ENCODE results near the gene UTP15. TPM values are rescaled to one million over a fixed set of nuclear protein-coding genes. Genes with fewer than 3 reads are reported as not detected.
A peak's percentile ranks its signal among the peaks of the same experiment; 100 is the strongest.

The UTP15 gene
- total RNA-seq, 1 experiment from 2014 or later = 27.6 TPM

DNA sequence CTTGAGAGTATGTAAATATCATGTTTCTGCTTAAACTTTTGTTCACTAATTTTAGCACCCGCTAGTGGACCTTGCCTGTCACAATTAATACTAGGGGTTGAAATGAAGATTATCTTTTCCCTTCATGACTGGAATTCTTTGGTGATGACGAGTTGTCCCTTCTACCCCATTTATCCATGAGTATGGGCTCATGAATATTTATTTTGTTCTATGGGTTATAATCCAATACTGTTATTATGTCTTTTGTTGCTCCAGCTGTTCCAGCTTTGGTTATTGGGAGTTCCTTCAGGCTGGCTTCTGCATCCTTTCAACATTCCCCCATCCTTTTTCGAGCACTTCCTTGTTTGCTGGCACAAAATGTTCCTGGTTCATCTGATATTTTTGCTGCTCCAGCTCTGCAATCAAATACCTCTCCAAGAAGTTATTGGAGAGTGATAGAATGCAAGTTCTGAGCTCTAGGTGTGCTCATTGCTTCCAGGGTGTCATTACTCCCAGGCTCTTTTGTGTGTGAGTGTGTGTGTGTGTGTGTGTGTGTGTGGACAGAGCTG is 40.7 kb downstream of the UTP15 start:
- POLR2A ChIA-PET (ENCODE audit: unreplicated experiment) = no interaction called here

DNA sequence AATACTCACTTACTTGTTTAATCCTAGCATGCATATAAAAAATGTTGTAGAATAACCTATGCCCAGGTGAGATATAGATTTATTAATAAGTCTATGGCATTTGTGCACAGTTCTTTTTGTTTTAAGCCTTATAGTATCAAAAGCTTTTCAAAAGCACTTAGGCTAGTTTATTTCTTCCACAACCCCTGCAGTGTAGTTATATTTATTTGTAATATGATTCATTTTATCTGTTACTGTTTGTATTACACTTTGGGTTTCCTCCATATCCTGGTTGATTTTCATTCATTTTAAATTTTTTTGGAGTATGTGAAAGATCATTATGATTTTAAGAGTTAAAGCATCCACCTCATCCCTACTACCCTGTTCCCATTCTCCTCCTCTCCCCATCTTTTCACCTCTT is 41.7 kb downstream of the UTP15 start:
- ATAC-seq (peak; percentile 55), DNase-seq (peak; percentile 23)
- H3K9me2 ChIP-seq (replicated peaks; ENCODE audit: low read length) = no peaks in the 10 kb centered on the region
- H3F3A ChIP-seq (ENCODE audit: low read length, unreplicated experiment) = no peaks in the 10 kb centered on the region
- peak overlapping the region; percentile 78 for H3K4me2 ChIP-seq (ENCODE audit: low read length)
- H2AFZ ChIP-seq (ENCODE audit: low read length) = no peak overlapping the region
- H4K20me1 ChIP-seq (ENCODE audit: low read length) = no peaks in the 10 kb centered on the region
- H3K79me2 ChIP-seq (ENCODE audit: low read length) = no peaks in the 10 kb centered on the region
- H3K9ac ChIP-seq (ENCODE audit: low read length) = no peak overlapping the region
- no peaks in the 10 kb centered on the region for H3K27me3 ChIP-seq (ENCODE audit: low read length)
- ChIA-PET CTCF (no interaction called here), POLR2A (ENCODE audit: unreplicated experiment) (no interaction called here)
- no peak for TF ChIP-seq EZH2 (IDR thresholded peaks at IDR 0.05; ENCODE audit: low read length, unreplicated experiment)
- no peaks in the 10 kb centered on the region for H3K36me3 ChIP-seq (ENCODE audit: low read depth, low read length)
- H3K4me3 ChIP-seq (ENCODE audit: low read length) = no peak overlapping the region
- intact Hi-C loops (cut with micrococcal nuclease) = loop anchor here (5.0 kb wide), 1 partner anchor 185 kb away; no protein-coding TSS in a partner anchor
- H3K4me1 ChIP-seq (ENCODE audit: insufficient read depth, low read length) = peaks cover 33% of the 10 kb centered on the region
- no TSS peak for BruUV-seq (replicated peaks)
- H3K27ac ChIP-seq (ENCODE audit: low read length) = peak overlapping the region; percentile 31; the same call in 1 of the 2 replicates
- H3K9me3 ChIP-seq (ENCODE audit: low read length) = no peaks in the 10 kb centered on the region

More for the DNA sequence above, 40.7 kb downstream of the UTP15 start:
- Histone ChIP-seq H3K9me3 (ENCODE audit: low read length) (no peaks in the 10 kb centered on the region), H3K4me1 (ENCODE audit: insufficient read depth, low read length) (peaks cover 33% of the 10 kb centered on the region), H3K36me3 (ENCODE audit: low read depth, low read length) (no peaks in the 10 kb centered on the region), H3K4me2 (ENCODE audit: low read length) (peak overlapping the region; percentile 64; the same call in 1 of the 2 replicates), H3K9me2 (replicated peaks; ENCODE audit: low read length) (no peaks in the 10 kb centered on the region), H3K27me3 (ENCODE audit: low read length) (no peaks in the 10 kb centered on the region), H3K79me2 (ENCODE audit: low read length) (no peaks in the 10 kb centered on the region), H3F3A (ENCODE audit: low read length, unreplicated experiment) (no peaks in the 10 kb centered on the region), H3K27ac (ENCODE audit: low read length) (peak overlapping the region; percentile 54), H4K20me1 (ENCODE audit: low read length) (no peaks in the 10 kb centered on the region), H3K4me3 (ENCODE audit: low read length) (no peak overlapping the region), H2AFZ (ENCODE audit: low read length) (no peak overlapping the region), H3K9ac (ENCODE audit: low read length) (no peak overlapping the region)
- DNase-seq (no peak), ATAC-seq (no peak)
- TF ChIP-seq EZH2 (IDR thresholded peaks at IDR 0.05; ENCODE audit: low read length, unreplicated experiment) = no peak
- no peak for TF ChIP-seq CTCF (conservative IDR thresholded peaks at IDR 0.05; ENCODE audit: low read depth, low read length)
- no peak for TF ChIP-seq EZH2phosphoT487 (IDR thresholded peaks at IDR 0.05; ENCODE audit: borderline replicate concordance, low read length)
- intact Hi-C loops (cut with micrococcal nuclease) = loop anchor here (5.0 kb wide), 1 partner anchor 186 kb away; no protein-coding TSS in a partner anchor
- no TSS peak for BruUV-seq (replicated peaks)
- CTCF ChIA-PET = no interaction called here

GRCh38 chr5:73612799-73613198 is 47.3 kb downstream of the UTP15 start:
- H3K4me2 ChIP-seq (ENCODE audit: low read length) = peak overlapping the region; percentile 59; the same call in 1 of the 2 replicates
- POLR2A ChIA-PET (ENCODE audit: unreplicated experiment) = interaction anchor here (0.8 kb wide), 1 partner anchor 1026 kb away, joined by 4 read pairs; no protein-coding TSS in a partner anchor
- peak; percentile 56 for DNase-seq

More at GRCh38 chr5:73612799-73613198, 47.3 kb downstream of the UTP15 start:
- intact Hi-C loops (cut with micrococcal nuclease) = no loop called here
- 0 out of 2 replicates have a peak overlapping the region, but pooled peaks have one; percentile 25 for H3K27ac ChIP-seq (ENCODE audit: low read length)
- no TSS peak for BruUV-seq (replicated peaks)
- no peaks in the 10 kb centered on the region for H3K9me3 ChIP-seq (ENCODE audit: low read length)
- H3K79me2 ChIP-seq (ENCODE audit: low read length) = no peaks in the 10 kb centered on the region
- no peaks in the 10 kb centered on the region for H3F3A ChIP-seq (ENCODE audit: low read length, unreplicated experiment)
- TF ChIP-seq CTCF (conservative IDR thresholded peaks at IDR 0.05; ENCODE audit: low read depth, low read length) (no peak), EZH2 (IDR thresholded peaks at IDR 0.05; ENCODE audit: low read length, unreplicated experiment) (no peak), EZH2phosphoT487 (IDR thresholded peaks at IDR 0.05; ENCODE audit: borderline replicate concordance, low read length) (no peak)
- H2AFZ ChIP-seq (ENCODE audit: low read length) = no peak overlapping the region
- no peaks in the 10 kb centered on the region for H4K20me1 ChIP-seq (ENCODE audit: low read length)
- no peaks in the 10 kb centered on the region for H3K36me3 ChIP-seq (ENCODE audit: low read depth, low read length)
- no peak overlapping the region for H3K4me3 ChIP-seq (ENCODE audit: low read length)
- CTCF ChIA-PET = interaction anchor here (0.6 kb wide), 1 partner anchor 21 kb away, joined by 9 read pairs; no protein-coding TSS in a partner anchor
- H3K4me1 ChIP-seq (ENCODE audit: insufficient read depth, low read length) = peaks cover 34% of the 10 kb centered on the region
- peak; percentile 68 for ATAC-seq
- no peaks in the 10 kb centered on the region for H3K9me2 ChIP-seq (replicated peaks; ENCODE audit: low read length)
- no peaks in the 10 kb centered on the region for H3K27me3 ChIP-seq (ENCODE audit: low read length)
- H3K9ac ChIP-seq (ENCODE audit: low read length) = no peak overlapping the region
